ENCODE results near the gene ME2. TPM values are rescaled to one million over a fixed set of nuclear protein-coding genes. Genes with fewer than 3 reads are reported as not detected.
"Not testable (repeated sequence)": the region's sequence is repeated elsewhere in the genome, so short reads cannot be mapped to it uniquely, and the experiment has no call there.

ME2 gene
- total RNA-seq, 2 donors from 2014 or later, result 24.1 to 29.3 TPM

DNA sequence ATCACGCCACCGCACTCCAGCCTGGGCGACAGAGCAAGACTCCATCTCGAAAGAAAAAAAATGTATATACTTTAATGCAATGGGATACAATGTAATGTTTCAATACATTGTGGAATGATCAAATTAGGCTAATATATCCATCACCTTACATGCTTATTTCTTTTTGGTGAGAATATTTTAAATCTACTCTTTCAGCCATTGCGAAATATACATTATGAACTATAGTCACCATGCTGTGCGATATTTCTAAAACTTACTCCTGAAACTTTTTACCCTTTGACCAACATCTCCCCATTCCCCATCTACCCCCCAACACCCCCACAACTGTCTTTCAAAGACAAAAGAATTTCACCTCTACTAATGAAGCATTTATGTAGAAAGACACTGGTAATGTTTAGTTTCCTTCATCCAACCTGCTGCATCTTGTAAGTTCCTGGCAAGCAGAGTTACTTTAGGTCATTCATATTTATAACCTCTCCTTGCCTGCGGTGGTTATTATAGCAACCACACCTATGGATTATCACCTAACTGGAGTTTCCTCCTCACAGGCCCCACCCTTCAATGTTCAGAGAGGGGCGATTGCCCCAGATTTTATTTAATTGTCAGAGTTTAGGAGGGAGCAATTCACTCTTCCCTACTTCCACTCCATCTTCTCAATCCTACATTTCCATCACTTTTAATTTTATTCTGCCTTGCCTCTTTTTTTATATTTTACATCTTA is 1.2 kb upstream of the ME2 start:
- DNase-seq (no peak), ATAC-seq (no peak)
- no peak overlapping the region for H3K4me3 ChIP-seq
- intact Hi-C loops (cut with DNase I), result no loop called here
- no peak for TF ChIP-seq POLR2A (IDR thresholded peaks at IDR 0.05)
- TF ChIP-seq, protein P1, sequence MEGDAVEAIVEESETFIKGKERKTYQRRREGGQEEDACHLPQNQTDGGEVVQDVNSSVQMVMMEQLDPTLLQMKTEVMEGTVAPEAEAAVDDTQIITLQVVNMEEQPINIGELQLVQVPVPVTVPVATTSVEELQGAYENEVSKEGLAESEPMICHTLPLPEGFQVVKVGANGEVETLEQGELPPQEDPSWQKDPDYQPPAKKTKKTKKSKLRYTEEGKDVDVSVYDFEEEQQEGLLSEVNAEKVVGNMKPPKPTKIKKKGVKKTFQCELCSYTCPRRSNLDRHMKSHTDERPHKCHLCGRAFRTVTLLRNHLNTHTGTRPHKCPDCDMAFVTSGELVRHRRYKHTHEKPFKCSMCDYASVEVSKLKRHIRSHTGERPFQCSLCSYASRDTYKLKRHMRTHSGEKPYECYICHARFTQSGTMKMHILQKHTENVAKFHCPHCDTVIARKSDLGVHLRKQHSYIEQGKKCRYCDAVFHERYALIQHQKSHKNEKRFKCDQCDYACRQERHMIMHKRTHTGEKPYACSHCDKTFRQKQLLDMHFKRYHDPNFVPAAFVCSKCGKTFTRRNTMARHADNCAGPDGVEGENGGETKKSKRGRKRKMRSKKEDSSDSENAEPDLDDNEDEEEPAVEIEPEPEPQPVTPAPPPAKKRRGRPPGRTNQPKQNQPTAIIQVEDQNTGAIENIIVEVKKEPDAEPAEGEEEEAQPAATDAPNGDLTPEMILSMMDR (IDR thresholded peaks at IDR 0.05), result no peak
- H3K4me1 ChIP-seq, result peaks cover 15% of the 10 kb centered on the region
- no peaks in the 10 kb centered on the region for H3K27me3 ChIP-seq
- H3K36me3 ChIP-seq (replicated peaks in 1 of 2; ENCODE audit: insufficient read depth in 1 of 2, low read depth in 2 of 2), result no peaks in the 10 kb centered on the region
- WGBS, 2 donors, result 77 to 83% methylated on average over 8 of the region's 8 CpGs
- peak overlapping the region in 1 of 4 donors; percentile 96 for H3K27ac ChIP-seq
- H3K9me3 ChIP-seq, result no peaks in the 10 kb centered on the region

DNA sequence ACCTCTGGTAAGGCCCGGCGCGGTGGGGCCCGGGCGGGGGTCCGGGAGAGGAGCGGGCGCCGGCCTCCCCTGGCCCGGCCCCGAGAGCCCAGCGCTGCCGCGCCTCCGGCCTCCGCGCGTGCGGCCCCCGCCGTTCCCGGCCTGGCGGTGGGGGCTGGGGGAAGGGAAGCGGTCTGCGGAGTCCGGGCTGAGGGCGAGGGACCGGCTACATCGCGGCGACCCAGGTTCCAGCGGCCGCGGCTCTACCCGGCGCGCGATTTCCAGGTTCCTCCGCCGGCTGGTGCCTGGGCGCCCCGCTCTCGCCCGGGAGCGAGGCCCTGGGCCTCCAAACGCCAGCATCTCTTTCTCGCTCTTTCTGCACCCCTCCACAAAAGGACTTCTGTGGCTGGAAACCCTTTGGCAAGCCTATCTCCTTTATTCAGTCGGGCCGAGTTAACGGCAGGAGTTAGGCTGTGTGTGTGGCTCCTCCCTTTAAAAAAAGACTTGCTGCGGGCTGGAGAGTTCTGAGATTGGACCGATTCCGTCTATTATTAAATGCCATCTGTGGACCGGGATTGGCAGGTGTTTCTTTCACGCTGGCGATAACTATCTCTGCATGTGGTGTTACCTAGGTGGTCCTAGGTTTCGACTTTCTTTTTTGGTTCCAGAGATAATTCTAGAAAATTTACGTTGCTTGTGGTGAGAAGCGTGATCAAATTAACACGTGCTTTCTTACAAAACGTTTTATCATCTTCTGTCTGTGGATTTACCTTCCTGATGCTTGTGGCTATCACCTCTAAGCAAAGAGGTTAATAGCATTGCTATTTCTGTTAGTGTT is 592 bp downstream of the ME2 start:
- H3K4me1 ChIP-seq, result peaks cover 15% of the 10 kb centered on the region
- DNase-seq (peak in 2 of 4 donors; percentile 39 to 42), ATAC-seq (peak; percentile 47)

DNA sequence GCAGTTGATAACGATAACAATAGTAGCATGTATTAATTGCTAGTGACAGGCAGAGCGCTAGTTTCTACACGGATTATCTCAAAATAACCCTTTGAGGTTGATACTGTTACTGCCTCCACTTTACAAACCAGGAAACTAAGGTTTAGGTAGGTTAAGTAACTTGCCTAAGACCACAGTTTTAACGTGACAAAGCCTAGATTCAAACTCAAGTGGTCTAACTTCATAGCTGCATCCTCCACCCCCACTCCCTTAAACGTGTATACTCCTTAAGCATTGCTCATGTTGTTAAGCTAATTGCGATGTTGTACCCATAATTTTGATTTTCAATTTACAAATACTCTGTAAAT is 1.2 kb downstream of the ME2 start:
- 18 to 23% methylated on average over 6 of the region's 6 CpGs for WGBS, 2 donors
- Histone ChIP-seq H3K27me3 (no peaks in the 10 kb centered on the region), H3K4me1 (peaks cover 15% of the 10 kb centered on the region), H3K27ac (peak overlapping the region in 2 of 4 donors; percentile 94 to 96), H3K9me3 (no peaks in the 10 kb centered on the region), H3K36me3 (replicated peaks in 1 of 2; ENCODE audit: insufficient read depth in 1 of 2, low read depth in 2 of 2) (no peaks in the 10 kb centered on the region), H3K4me3 (no peak overlapping the region)
- DNase-seq (no peak), ATAC-seq (no peak)
- no peak for TF ChIP-seq POLR2A (IDR thresholded peaks at IDR 0.05)
- TF ChIP-seq, protein P1 (IDR thresholded peaks at IDR 0.05), result no peak
- intact Hi-C loops (cut with DNase I), result loop anchor here (10.0 kb wide), 1 partner anchor 85 kb away; the partner anchor contains the start of gene ELAC1

More for the DNA sequence above, 592 bp downstream of the ME2 start:
- peak overlapping the region; percentile 84 to 87 for H3K4me3 ChIP-seq
- H3K9me3 ChIP-seq, result no peaks in the 10 kb centered on the region
- intact Hi-C loops (cut with DNase I), result loop anchor here (10.0 kb wide), 1 partner anchor 85 kb away; the partner anchor contains the start of gene ELAC1
- H3K27ac ChIP-seq, result peak overlapping the region; percentile 85 to 96 (median 94)
- H3K27me3 ChIP-seq, result no peaks in the 10 kb centered on the region
- no peaks in the 10 kb centered on the region for H3K36me3 ChIP-seq (replicated peaks in 1 of 2; ENCODE audit: insufficient read depth in 1 of 2, low read depth in 2 of 2)
- TF ChIP-seq, protein P1 (IDR thresholded peaks at IDR 0.05), result no peak
- TF ChIP-seq POLR2A (IDR thresholded peaks at IDR 0.05), result no peak
- WGBS, 2 donors, result 0% methylated on average over 23 to 53 of the region's 61 CpGs

DNA sequence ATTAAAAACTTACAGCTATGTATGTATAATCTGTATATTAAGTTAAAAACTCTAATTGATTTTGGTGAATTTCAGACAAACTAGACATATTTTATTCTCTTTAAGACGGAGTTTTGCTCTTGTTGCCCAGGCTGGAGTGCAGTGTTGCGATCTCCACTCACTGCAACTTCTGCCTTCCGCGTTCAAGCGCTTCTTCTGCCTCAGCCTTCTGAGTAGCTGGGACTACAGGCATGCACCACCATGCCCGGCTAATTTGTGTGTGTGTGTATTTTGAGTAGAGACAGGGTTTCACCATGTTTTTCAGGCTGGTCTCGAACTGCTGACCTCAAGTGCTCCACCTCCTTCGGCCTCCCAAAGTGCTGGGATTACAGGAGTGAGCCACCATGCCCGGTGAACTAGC is 2.0 kb downstream of the ME2 start:
- not testable (repeated sequence) for H3K4me3 ChIP-seq; H3K27me3 ChIP-seq; DNase-seq; H3K9me3 ChIP-seq; H3K36me3 ChIP-seq (replicated peaks in 1 of 2; ENCODE audit: insufficient read depth in 1 of 2, low read depth in 2 of 2); ATAC-seq; H3K27ac ChIP-seq
- WGBS, 2 donors, result 95 to 96% methylated on average over 9 of the region's 9 CpGs
- intact Hi-C loops (cut with DNase I), result loop anchor here (10.0 kb wide), 1 partner anchor 84 kb away; the partner anchor contains the start of gene ELAC1
- peaks cover 15% of the 10 kb centered on the region for H3K4me1 ChIP-seq

DNA sequence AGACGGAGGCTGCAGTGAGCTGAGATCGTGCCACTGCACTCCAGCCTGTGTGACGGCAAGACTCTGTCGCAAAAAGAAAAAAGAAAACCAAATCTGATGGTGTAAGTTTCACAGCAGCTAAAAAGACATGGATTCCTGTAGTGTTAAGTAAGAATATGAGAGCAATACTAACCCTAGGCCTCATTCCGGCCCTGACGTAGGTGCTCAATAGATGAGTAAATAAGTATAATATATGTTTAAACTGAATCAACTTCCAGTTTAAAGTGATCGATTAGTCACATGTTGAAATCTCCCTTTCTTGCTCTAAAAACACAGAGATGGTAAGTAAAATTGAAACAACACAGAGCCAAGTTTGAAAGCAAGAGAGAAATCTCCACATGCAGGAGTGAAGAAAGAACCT is 8.0 kb downstream of the ME2 start:
- ATAC-seq (no peak), DNase-seq (no peak)
- no peaks in the 10 kb centered on the region for H3K36me3 ChIP-seq (replicated peaks in 1 of 2; ENCODE audit: insufficient read depth in 1 of 2, low read depth in 2 of 2)
- H3K27ac ChIP-seq, result no peak overlapping the region
- no peaks in the 10 kb centered on the region for H3K27me3 ChIP-seq
- intact Hi-C loops (cut with DNase I), result loop anchor here (10.0 kb wide), 1 partner anchor 78 kb away; the partner anchor contains the start of gene ELAC1
- WGBS, 2 donors, result 90 to 96% methylated on average over 7 of the region's 7 CpGs
- no peak for TF ChIP-seq POLR2A (IDR thresholded peaks at IDR 0.05)
- TF ChIP-seq, protein P1 (IDR thresholded peaks at IDR 0.05), result no peak
- H3K9me3 ChIP-seq, result peaks cover 0 to 8% (median 0%) of the 10 kb centered on the region in 3 donors
- H3K4me1 ChIP-seq, result no peaks in the 10 kb centered on the region
- H3K4me3 ChIP-seq, result no peak overlapping the region

Measured in body of pancreas (tissue), 4 donors.